ENCODE measurements around the gene PTH1R.

DNA sequence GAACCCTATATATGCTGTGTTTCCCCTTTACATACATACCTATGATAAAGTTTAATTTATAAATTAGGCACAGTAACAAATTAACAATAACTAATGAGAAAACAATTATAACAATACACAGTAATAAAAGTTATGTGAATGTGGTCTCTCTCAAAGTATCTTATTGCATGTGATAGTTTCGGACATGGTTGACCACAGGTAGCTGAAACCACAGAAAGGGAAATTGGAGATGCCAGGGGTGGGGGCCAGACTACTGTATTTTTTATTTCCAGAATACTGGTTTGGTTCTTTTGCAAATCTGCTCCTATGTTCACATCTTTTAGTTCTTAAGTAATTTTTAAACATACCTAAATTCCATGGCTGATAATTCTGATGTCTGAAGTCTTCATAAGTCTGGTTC lies 40.7 kb downstream of the PTH1R start:
- TF ChIP-seq, protein P1, sequence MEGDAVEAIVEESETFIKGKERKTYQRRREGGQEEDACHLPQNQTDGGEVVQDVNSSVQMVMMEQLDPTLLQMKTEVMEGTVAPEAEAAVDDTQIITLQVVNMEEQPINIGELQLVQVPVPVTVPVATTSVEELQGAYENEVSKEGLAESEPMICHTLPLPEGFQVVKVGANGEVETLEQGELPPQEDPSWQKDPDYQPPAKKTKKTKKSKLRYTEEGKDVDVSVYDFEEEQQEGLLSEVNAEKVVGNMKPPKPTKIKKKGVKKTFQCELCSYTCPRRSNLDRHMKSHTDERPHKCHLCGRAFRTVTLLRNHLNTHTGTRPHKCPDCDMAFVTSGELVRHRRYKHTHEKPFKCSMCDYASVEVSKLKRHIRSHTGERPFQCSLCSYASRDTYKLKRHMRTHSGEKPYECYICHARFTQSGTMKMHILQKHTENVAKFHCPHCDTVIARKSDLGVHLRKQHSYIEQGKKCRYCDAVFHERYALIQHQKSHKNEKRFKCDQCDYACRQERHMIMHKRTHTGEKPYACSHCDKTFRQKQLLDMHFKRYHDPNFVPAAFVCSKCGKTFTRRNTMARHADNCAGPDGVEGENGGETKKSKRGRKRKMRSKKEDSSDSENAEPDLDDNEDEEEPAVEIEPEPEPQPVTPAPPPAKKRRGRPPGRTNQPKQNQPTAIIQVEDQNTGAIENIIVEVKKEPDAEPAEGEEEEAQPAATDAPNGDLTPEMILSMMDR (IDR thresholded peaks at IDR 0.05), result no peak
- no peak for TF ChIP-seq POLR2A (IDR thresholded peaks at IDR 0.05)
